Measurements from ENCODE around the gene MAGEA6.
"Not testable (repeated sequence)": the region's sequence is repeated elsewhere in the genome, so short reads cannot be mapped to it uniquely, and the experiment has no call there.

Gene MAGEA6

GRCh38 chrX:152769549-152770289 is at the start of gene MAGEA6:
MAGEA6 (minus strand) TSS chrX:152769689; CDS start chrX:152767650, 2,039 bp downstream.
- not testable (repeated sequence) for DNase-seq (ENCODE audit: low read depth)

- no peak for DNase-seq (ENCODE audit: low read depth)
Measured at GRCh38 chrX:152819266-152819665, 49.8 kb upstream of the MAGEA6 start.

GRCh38 chrX:152818356-152818755 is 48.9 kb upstream of the MAGEA6 start:
- DNase-seq (ENCODE audit: low read depth), result no peak

- DNase-seq (ENCODE audit: low read depth), result no peak
Measured at GRCh38 chrX:152817078-152817764, 47.7 kb upstream of the MAGEA6 start.

DNA sequence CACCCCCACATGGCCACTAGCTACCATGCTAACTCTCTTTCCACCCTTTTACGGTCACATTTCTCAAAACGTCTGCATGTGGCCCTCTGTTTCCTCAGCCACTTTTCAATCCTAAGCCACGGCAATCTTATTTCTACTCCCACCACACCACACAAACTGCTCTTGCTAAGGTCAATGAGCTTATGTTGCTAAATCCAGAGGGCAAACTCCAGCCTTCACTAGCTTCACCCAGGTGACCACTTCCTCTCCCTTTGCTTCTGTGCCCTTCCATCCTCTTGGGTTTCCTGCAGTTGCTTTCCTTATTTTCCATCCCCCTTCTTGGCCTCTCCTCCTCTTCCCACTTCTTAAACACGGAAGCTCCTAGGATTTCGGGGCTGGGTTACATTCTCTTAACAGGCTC is 44.6 kb upstream of the MAGEA6 start:
- no peak for DNase-seq (ENCODE audit: low read depth)

- no peak for DNase-seq (ENCODE audit: low read depth)
Measured at GRCh38 chrX:152813206-152813605, 43.7 kb upstream of the MAGEA6 start.

- no peak for DNase-seq (ENCODE audit: low read depth)
Measured at GRCh38 chrX:152810403-152810802, 40.9 kb upstream of the MAGEA6 start.

DNA sequence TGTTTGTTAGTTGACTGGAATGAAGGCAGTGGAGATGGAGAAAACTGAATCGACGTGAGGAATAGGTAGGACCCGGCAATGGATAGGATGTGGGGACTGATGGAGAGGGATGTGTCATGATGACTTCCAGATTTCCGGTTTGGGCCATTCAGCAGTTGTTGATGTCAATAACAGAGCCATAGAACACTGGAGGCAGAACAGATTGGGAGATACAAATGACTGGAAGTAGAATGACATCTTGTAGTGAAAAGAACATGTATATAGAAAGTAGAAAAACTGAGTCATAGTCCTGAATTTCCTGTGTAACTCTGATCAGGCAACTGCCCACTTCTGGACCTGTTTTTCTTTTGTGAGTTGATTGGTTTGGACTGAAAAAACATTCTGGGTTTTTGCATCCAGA is 36.5 kb upstream of the MAGEA6 start:
- no peak for DNase-seq (ENCODE audit: low read depth)

DNA sequence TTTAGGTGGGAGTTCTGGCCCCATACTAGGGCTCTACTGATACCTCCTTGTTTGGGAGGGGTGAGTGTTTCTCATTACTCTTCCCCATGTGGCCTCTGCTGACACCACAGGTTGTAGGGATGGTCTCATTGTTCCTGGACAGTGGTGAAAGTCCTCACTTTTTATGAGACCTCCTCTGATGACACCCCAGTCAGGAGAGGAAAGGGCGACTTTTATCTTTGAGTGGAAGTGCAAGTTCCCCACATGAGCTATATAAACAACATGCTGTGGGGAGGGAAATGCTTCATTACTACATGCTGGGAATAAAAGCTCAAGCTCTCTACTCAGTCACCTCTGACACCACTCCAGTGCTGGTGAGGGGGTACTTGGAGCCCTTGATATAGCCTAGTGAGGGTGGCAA is 29.5 kb upstream of the MAGEA6 start:
- no peak for DNase-seq (ENCODE audit: low read depth)

GRCh38 chrX:152787062-152787461 is 17.6 kb upstream of the MAGEA6 start:
- DNase-seq (ENCODE audit: low read depth), result not testable (repeated sequence)

DNA sequence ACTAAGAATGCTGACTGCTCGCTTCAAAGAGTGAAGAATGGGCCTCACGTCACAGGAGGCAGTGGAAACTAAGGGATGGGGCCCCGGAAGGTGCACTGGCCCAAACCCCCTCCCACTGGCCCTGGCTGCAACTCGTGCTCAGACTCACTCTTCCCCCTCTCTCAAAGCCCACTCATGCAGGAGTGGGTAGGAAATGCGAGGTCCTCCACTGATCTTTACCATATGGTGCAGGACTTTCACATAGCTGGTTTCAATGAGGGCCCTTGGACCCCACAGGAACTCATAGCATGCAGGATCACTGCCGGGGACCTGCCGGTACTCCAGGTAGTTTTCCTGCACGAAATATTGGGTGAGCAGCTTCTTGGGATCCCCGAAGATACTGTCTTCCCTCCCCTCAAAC is 2.9 kb downstream of the MAGEA6 start:
- DNase-seq (ENCODE audit: low read depth), result not testable (repeated sequence)

DNA sequence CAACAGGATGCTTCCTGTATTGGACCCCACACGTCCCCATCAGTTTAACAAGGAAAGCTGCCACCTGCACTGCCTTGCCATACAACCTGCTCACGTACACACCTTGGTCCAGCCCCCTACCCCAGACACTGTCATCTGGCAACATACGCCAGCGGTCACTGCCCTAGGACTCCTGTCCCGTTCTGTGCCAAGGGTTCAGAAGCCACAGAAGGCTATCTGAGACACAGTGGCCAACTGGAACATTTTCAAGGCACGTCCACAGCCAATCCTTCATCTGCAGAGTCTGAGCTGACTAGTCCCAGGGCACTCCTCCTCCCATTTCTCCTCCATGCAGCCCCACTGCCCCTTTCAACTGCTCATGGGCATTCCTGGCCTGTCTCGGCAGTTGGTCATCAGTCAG is 7.9 kb downstream of the MAGEA6 start:
- not testable (repeated sequence) for DNase-seq (ENCODE audit: low read depth)

GRCh38 chrX:152759544-152759943 is 9.9 kb downstream of the MAGEA6 start:
- DNase-seq (ENCODE audit: low read depth), result not testable (repeated sequence)

GRCh38 chrX:152758918-152759317 is 10.6 kb downstream of the MAGEA6 start, which contains the start of gene CSAG3:
CSAG3 (plus strand) TSS chrX:152759218.
- DNase-seq (ENCODE audit: low read depth), result not testable (repeated sequence)

DNA sequence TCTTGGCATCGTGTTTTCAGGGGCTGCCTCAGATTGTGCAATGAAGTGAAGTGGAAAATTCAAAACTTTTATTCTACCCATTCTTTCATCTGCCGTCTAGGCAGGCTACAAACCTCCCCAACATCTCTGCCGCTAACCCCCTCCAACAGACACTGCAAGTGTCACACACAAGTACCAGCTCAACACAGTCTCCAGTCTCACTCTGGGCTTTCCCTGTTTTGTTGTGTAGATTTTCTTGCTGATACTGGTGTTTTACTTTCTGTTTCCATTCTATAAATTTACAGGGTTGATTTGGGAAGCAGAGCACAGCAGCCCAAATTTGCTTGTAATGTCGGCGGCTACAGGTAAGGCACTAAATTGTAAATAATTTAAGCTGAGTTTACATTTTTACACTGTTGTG is 14.6 kb downstream of the MAGEA6 start:
- not testable (repeated sequence) for DNase-seq (ENCODE audit: low read depth)

- not testable (repeated sequence) for DNase-seq (ENCODE audit: low read depth)
Measured at GRCh38 chrX:152753686-152754650, 15.5 kb downstream of the MAGEA6 start, which contains the start of gene MAGEA2. MAGEA2 (minus strand) TSS chrX:152753842; CDS start chrX:152751363, 2,479 bp downstream.

- DNase-seq (ENCODE audit: low read depth), result no peak
Measured at GRCh38 chrX:152738560-152738959, 30.9 kb downstream of the MAGEA6 start.

DNA sequence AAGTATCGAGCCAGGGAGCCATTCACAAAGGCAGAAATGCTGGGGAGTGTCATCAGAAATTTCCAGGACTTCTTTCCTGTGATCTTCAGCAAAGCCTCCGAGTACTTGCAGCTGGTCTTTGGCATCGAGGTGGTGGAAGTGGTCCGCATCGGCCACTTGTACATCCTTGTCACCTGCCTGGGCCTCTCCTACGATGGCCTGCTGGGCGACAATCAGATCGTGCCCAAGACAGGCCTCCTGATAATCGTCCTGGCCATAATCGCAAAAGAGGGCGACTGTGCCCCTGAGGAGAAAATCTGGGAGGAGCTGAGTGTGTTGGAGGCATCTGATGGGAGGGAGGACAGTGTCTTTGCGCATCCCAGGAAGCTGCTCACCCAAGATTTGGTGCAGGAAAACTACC is 33.0 kb downstream of the MAGEA6 start:
- DNase-seq (ENCODE audit: low read depth), result not testable (repeated sequence)

GRCh38 chrX:152735860-152736511 is 33.5 kb downstream of the MAGEA6 start:
- DNase-seq (ENCODE audit: low read depth), result no peak

- no peak for DNase-seq (ENCODE audit: low read depth)
Measured at GRCh38 chrX:152735101-152735500, 34.4 kb downstream of the MAGEA6 start.

GRCh38 chrX:152734143-152734858 is 35.2 kb downstream of the MAGEA6 start:
- not testable (repeated sequence) for DNase-seq (ENCODE audit: low read depth)

Data from activated gamma-delta T cell treated with anti-CD3 and anti-CD28 coated beads, Interleukin-2, amount 50 U/mL, for 16 hours (primary cell).